Measurements from ENCODE around the gene OR1S1. TPM values are rescaled to one million over a fixed set of nuclear protein-coding genes. Genes with fewer than 3 reads are reported as not detected.

The OR1S1 gene
- polyA plus RNA-seq, 1 of the 3 experiments (the other 2 are of a cell fraction), result not detected

- CTCF ChIA-PET, result interaction anchor here (0.7 kb wide), 1 partner anchor 21 kb away, joined by 3 read pairs; no protein-coding TSS in a partner anchor
- H2AFZ ChIP-seq (ENCODE audit: low read depth), result no peak overlapping the region
- POLR2A ChIA-PET, result no interaction called here
- H3K4me2 ChIP-seq, result no peak overlapping the region
- DNase-seq, result no peak
- no peaks in the 10 kb centered on the region for H3K36me3 ChIP-seq (replicated peaks in 1 of 2; ENCODE audit: control insufficient read depth in 1 of 2, insufficient read depth in 2 of 2, low read length in 1 of 2)
- H3K27me3 ChIP-seq (ENCODE audit: insufficient read depth), result peaks cover 9% of the 10 kb centered on the region
- no peaks in the 10 kb centered on the region for H3K79me2 ChIP-seq (ENCODE audit: insufficient read depth)
- no peaks in the 10 kb centered on the region for H3F3A ChIP-seq (replicated peaks; ENCODE audit: insufficient read depth)
- no peaks in the 10 kb centered on the region for H3K4me1 ChIP-seq (ENCODE audit: control insufficient read depth in 1 of 2, insufficient read depth in 2 of 2, low read depth in 1 of 2, low read length in 1 of 2)
- H3K4me3 ChIP-seq (ENCODE audit: low read depth in 2 of 2, low read length in 1 of 2), result no peak overlapping the region
- 0% methylated on average over 1 of the region's 1 CpG for WGBS (ENCODE audit: low lambda C conversion rate)
- no peak for TF ChIP-seq USF2 (IDR thresholded peaks at IDR 0.05; ENCODE audit: borderline replicate concordance, low read depth, low read length)
- no peak for TF ChIP-seq RXRA (IDR thresholded peaks at IDR 0.05; ENCODE audit: borderline replicate concordance, low read depth)
- no peak for TF ChIP-seq NRF1 (IDR thresholded peaks at IDR 0.05; ENCODE audit: low read depth, low read length)
- no peak for TF ChIP-seq MAX (IDR thresholded peaks at IDR 0.05; ENCODE audit: low read depth)
- TF ChIP-seq REST (IDR thresholded peaks at IDR 0.05; ENCODE audit: low read depth, low read length), result no peak
- TF ChIP-seq, protein P1, sequence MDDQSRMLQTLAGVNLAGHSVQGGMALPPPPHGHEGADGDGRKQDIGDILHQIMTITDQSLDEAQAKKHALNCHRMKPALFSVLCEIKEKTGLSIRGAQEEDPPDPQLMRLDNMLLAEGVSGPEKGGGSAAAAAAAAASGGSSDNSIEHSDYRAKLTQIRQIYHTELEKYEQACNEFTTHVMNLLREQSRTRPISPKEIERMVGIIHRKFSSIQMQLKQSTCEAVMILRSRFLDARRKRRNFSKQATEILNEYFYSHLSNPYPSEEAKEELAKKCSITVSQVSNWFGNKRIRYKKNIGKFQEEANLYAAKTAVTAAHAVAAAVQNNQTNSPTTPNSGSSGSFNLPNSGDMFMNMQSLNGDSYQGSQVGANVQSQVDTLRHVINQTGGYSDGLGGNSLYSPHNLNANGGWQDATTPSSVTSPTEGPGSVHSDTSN (IDR thresholded peaks at IDR 0.05), result no peak
- no peak for TF ChIP-seq MEF2A (IDR thresholded peaks at IDR 0.05; ENCODE audit: borderline replicate concordance, low read depth)
- TF ChIP-seq SMC3 (IDR thresholded peaks at IDR 0.05; ENCODE audit: low read depth, low read length), result no peak
- no peak for TF ChIP-seq CHD2 (IDR thresholded peaks at IDR 0.05; ENCODE audit: low read length, partially characterized antibody)
- TF ChIP-seq EP300 (IDR thresholded peaks at IDR 0.05; ENCODE audit: borderline replicate concordance in 1 of 2, low read depth in 1 of 2, low read length in 1 of 2), result no peak
- TF ChIP-seq, protein P2, sequence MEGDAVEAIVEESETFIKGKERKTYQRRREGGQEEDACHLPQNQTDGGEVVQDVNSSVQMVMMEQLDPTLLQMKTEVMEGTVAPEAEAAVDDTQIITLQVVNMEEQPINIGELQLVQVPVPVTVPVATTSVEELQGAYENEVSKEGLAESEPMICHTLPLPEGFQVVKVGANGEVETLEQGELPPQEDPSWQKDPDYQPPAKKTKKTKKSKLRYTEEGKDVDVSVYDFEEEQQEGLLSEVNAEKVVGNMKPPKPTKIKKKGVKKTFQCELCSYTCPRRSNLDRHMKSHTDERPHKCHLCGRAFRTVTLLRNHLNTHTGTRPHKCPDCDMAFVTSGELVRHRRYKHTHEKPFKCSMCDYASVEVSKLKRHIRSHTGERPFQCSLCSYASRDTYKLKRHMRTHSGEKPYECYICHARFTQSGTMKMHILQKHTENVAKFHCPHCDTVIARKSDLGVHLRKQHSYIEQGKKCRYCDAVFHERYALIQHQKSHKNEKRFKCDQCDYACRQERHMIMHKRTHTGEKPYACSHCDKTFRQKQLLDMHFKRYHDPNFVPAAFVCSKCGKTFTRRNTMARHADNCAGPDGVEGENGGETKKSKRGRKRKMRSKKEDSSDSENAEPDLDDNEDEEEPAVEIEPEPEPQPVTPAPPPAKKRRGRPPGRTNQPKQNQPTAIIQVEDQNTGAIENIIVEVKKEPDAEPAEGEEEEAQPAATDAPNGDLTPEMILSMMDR (IDR thresholded peaks at IDR 0.05), result no peak
- no peak for TF ChIP-seq TAF1 (IDR thresholded peaks at IDR 0.05; ENCODE audit: borderline replicate concordance, low read depth, low read length)
- TF ChIP-seq FOXM1 (IDR thresholded peaks at IDR 0.05; ENCODE audit: low read depth), result no peak
- TF ChIP-seq RAD21 (IDR thresholded peaks at IDR 0.05; ENCODE audit: low read length), result no peak
- TF ChIP-seq JUND (IDR thresholded peaks at IDR 0.05), result no peak
- no peak for TF ChIP-seq RFX5 (IDR thresholded peaks at IDR 0.05; ENCODE audit: low read length)
- no peak for TF ChIP-seq GABPA (IDR thresholded peaks at IDR 0.05; ENCODE audit: low read depth)
- no peak for TF ChIP-seq TEAD4 (IDR thresholded peaks at IDR 0.05; ENCODE audit: borderline replicate concordance, insufficient read depth)
- no peak for TF ChIP-seq YY1 (IDR thresholded peaks at IDR 0.05; ENCODE audit: low read depth)
- no peak for TF ChIP-seq NFIC (IDR thresholded peaks at IDR 0.05; ENCODE audit: borderline replicate concordance)
- H3K9ac ChIP-seq, result no peak overlapping the region
- H4K20me1 ChIP-seq (ENCODE audit: insufficient read depth), result no peaks in the 10 kb centered on the region
- H3K9me3 ChIP-seq, result no peaks in the 10 kb centered on the region
- H3K27ac ChIP-seq (ENCODE audit: low read depth in 2 of 2, low read length in 1 of 2), result no peak overlapping the region
- H3K9me2 ChIP-seq, result no peaks in the 10 kb centered on the region
Observed at GRCh38 chr11:58164990-58165389, 47.5 kb upstream of the OR1S1 start.
